GM19467 (cell line): ENCODE results near the gene ENDOG.
"Not testable (repeated sequence)": the region's sequence is repeated elsewhere in the genome, so short reads cannot be mapped to it uniquely, and the experiment has no call there.

Experiments used
- ATAC-seq: cut with Tn5 transposase; IDR thresholded peaks from one replicate; pipeline ENCODE4 v1.9.1; 2021; ENCODE audit warnings: mild to moderate bottlenecking, moderate library complexity; ENCODE audit not compliant: unreplicated experiment

The ENDOG gene

GRCh38 chr9:128818099-128818838 is at the start of gene ENDOG:
ENDOG (plus strand) TSS chr9:128818500; CDS start chr9:128818685, 185 bp downstream.
- ATAC-seq, result peak; percentile 86

- ATAC-seq, result no peak
These were observed 49.7 kb upstream of the ENDOG start for GRCh38 chr9:128768606-128769005.

GRCh38 chr9:128770286-128771030 is 47.8 kb upstream of the ENDOG start:
- ATAC-seq, result no peak

- peak; percentile 11 for ATAC-seq
These were observed 47.1 kb upstream of the ENDOG start for GRCh38 chr9:128771094-128771721.

GRCh38 chr9:128771745-128772519 is 46.4 kb upstream of the ENDOG start, which contains the start of gene ZER1:
ZER1 (minus strand) TSS chr9:128771927; CDS start chr9:128755565, 16,362 bp downstream.
- ATAC-seq, result peak; percentile 87

- no peak for ATAC-seq
These were observed 45.3 kb upstream of the ENDOG start for GRCh38 chr9:128773049-128773448.

GRCh38 chr9:128774804-128775203 is 43.5 kb upstream of the ENDOG start:
- no peak for ATAC-seq

- not testable (repeated sequence) for ATAC-seq
These were observed 38.2 kb upstream of the ENDOG start for GRCh38 chr9:128780093-128780492.

GRCh38 chr9:128781187-128782070 is 36.9 kb upstream of the ENDOG start:
- no peak for ATAC-seq

GRCh38 chr9:128782669-128783068 is 35.6 kb upstream of the ENDOG start:
- ATAC-seq, result no peak

- ATAC-seq, result no peak
These were observed 32.9 kb upstream of the ENDOG start for GRCh38 chr9:128785427-128785826.

- ATAC-seq, result peak; percentile 87
These were observed 31.4 kb upstream of the ENDOG start, which contains the start of gene TBC1D13 for GRCh38 chr9:128786681-128787601. TBC1D13 (plus strand) TSS chr9:128787253; CDS start chr9:128787354, 101 bp downstream.

- ATAC-seq, result no peak
These were observed 30.6 kb upstream of the ENDOG start for GRCh38 chr9:128787659-128788058.

GRCh38 chr9:128788445-128788844 is 29.9 kb upstream of the ENDOG start:
- ATAC-seq, result no peak

GRCh38 chr9:128790536-128790935 is 27.8 kb upstream of the ENDOG start:
- ATAC-seq, result no peak

GRCh38 chr9:128792134-128792533 is 26.2 kb upstream of the ENDOG start:
- ATAC-seq, result no peak

- no peak for ATAC-seq
These were observed 25.2 kb upstream of the ENDOG start for GRCh38 chr9:128792978-128793686.

- ATAC-seq, result not testable (repeated sequence)
These were observed 23.3 kb upstream of the ENDOG start for GRCh38 chr9:128794961-128795360.
